ENCODE data around the gene SLC9A3. TPM values are rescaled to one million over a fixed set of nuclear protein-coding genes. Genes with fewer than 3 reads are reported as not detected.

SLC9A3 gene
- total and polyA plus RNA-seq, 2 of the 13 experiments (the other 11 are each of a cell fraction or from before 2014, with no cell fraction given), result 1.5 to 1.8 TPM

- H3K27me3 ChIP-seq (ENCODE audit: control insufficient read depth in 1 of 2, insufficient read depth in 2 of 2, low read length in 2 of 2), result peaks cover 0 to 2% of the 10 kb centered on the region in 2 experiments; a peak in 2 of 5 replicates
- H3K4me2 ChIP-seq (ENCODE audit: low read depth, low read length), result no peak overlapping the region
- peaks cover 3% of the 10 kb centered on the region for H3K79me2 ChIP-seq (ENCODE audit: insufficient read depth, low read length)
- WGBS (ENCODE audit: low lambda C conversion rate), result 93% methylated on average over 12 of the region's 19 CpGs
- H3K9me3 ChIP-seq (ENCODE audit: low read length), result no peaks in the 10 kb centered on the region
- no peak overlapping the region for H3K4me3 ChIP-seq (replicated peaks in 1 of 3; ENCODE audit: insufficient read depth in 1 of 3, low read depth in 2 of 3, low read length in 3 of 3)
- FAIRE-seq (no peak), DNase-seq (ENCODE audit: low spot score) (no peak), ATAC-seq (no peak)
- H3K27ac ChIP-seq (ENCODE audit: extremely low read length, insufficient read depth, low read length), result no peak overlapping the region
- H3K4me1 ChIP-seq (ENCODE audit: insufficient read depth, low read length), result peaks cover 22% of the 10 kb centered on the region
- BruUV-seq (replicated peaks), result no TSS peak
- intact Hi-C loops (cut with micrococcal nuclease; ENCODE audit: unreplicated experiment), result no loop called here
- peaks cover 4% of the 10 kb centered on the region; the same call in 1 of the 2 replicates for H4K20me1 ChIP-seq (ENCODE audit: insufficient read depth, low read length)
- ChIA-PET CTCF (ENCODE audit: low intra/inter-chr PET ratio, low total read pairs) (no interaction called here), POLR2A (no interaction called here)
- peaks cover 1 to 4% of the 10 kb centered on the region in 2 experiments; a peak in 1 of 5 replicates for H3K36me3 ChIP-seq (replicated peaks in 1 of 2; ENCODE audit: control insufficient read depth in 1 of 2, insufficient read depth in 2 of 2, low read length in 2 of 2)
- in situ Hi-C loops (cut with HindIII; ENCODE audit: extremely low pct_ligation_motif_present, low pct_unique_long_range_greater_than_20kb), result no loop called here
- no peak overlapping the region for H2AFZ ChIP-seq (ENCODE audit: low read length)
- H3K9ac ChIP-seq (ENCODE audit: insufficient read depth, low read depth, low read length), result no peak overlapping the region
- TF ChIP-seq DZIP1 (CRISPR knock-in tag; IDR thresholded peaks at IDR 0.05) (no peak), ZC3H13 (CRISPR knock-in tag; IDR thresholded peaks at IDR 0.05) (peak; percentile 45; the same call in 1 of the 2 replicates), ZNF251 (CRISPR knock-in tag; IDR thresholded peaks at IDR 0.05) (no peak), ZBTB40 (IDR thresholded peaks at IDR 0.05) (no peak), ZBTB40 (CRISPR knock-in tag; IDR thresholded peaks at IDR 0.05) (no peak), FOXP4 (CRISPR knock-in tag; IDR thresholded peaks at IDR 0.05) (no peak), TBP (CRISPR knock-in tag; IDR thresholded peaks at IDR 0.05) (no peak)
Observed at GRCh38 chr5:469752-470483, 54.3 kb downstream of the SLC9A3 start.

Data from HepG2 (cell line).